ENCODE data around the gene PEAR1.

The PEAR1 gene

GRCh38 chr1:156859523-156860112 is 33.9 kb upstream of the PEAR1 start:
- DNase-seq: peak in 2 of 56 donors; percentile 5 to 7

DNA sequence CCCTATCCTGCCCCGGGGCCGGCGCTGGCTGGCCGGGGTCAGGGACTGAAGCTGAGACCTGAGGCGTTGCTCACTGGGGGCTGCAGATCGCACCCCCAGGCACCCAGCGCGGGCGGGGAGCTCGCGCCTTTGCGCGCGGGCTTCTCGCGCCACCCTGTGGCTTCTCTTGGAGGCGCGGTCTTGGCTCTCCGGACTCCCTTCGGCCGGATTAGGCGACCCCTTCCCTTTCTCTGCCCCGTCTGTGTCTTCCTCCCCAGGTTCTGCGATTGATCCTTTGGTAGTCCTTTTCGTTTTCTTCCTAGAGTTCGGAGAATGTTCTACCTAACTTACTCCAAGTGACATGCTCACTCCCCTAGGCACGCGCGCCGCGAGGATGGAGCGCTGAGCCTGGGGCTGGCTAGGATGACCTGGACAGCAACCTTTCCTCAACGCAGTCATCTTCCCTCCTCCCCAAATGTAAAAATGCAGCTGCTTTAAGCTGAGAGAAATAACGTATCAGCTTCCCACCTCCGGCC is 33.3 kb upstream of the PEAR1 start:
- DNase-seq: peak in 28 of 56 donors; percentile 4 to 60 (median 17)

- peak in 22 of 56 donors; percentile 4 to 58 (median 18) for DNase-seq
These were observed 32.7 kb upstream of the PEAR1 start, which contains the start of gene NTRK1 for GRCh38 chr1:156860628-156861423. Gene NTRK1 (plus strand): TSS chr1:156860865. CDS start chr1:156860935, 70 bp downstream.

- no peak for DNase-seq
These were observed 30.9 kb upstream of the PEAR1 start for GRCh38 chr1:156862584-156862983.

GRCh38 chr1:156862997-156863599 is 30.4 kb upstream of the PEAR1 start:
- DNase-seq: no peak

DNA sequence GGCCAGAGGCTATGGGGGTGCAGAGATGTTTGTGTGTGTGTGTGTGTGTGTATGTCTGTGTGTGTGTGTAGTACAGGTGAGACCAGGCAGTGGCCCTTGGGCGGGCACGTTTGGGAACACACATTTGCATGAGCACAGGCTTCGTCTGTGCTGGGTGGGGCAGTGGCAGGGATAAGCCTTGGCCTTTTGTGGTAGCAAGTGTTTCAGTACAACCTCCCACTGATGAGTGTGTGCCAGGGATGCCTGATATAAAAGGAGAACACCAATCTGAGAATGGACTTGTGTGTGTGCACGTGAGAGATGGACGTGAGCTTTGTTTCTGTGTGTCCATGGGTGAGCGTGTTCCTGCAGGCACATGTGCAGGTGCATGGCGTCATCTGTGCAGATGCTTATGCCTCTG is 29.9 kb upstream of the PEAR1 start:
- no peak for DNase-seq

- DNase-seq: no peak
These were observed 28.7 kb upstream of the PEAR1 start for GRCh38 chr1:156864796-156865195.

DNA sequence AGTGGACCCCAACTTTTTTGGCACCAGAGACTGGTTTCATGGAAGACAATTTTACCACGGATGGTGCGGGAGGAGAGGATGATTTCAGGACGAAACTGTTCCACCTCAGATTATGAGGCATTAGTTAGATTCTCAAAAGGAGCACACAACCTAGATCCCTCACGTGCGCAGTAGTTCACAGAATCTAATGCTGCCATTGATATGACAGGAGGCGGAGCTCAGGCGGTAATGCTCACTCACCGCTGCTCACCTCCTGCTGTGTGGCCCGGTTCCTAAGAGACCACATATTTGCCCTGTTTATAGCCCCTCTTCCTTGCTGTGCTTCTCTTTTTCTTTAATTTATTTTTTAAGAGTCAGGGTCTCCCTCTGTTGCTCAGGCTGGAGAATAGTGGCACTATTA is 28.3 kb upstream of the PEAR1 start:
- no peak for DNase-seq

DNA sequence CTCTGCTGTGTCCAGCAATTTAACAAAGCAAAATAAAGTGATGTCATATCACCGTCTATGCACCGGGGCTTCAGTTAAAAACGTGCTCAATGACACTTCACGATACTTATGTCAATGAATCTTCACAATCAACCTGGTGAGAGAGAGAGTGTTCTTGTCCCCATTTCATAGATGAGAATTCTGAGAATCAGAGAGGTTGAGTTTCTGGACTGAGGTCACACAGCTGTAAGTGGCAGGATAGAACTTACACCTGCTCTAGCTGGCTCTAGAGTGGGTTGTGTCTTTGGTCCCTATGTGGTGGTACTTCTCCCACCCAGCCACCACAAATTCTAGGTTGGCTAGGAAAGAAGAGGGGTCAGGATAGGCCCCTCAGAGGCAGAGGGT is 27.7 kb upstream of the PEAR1 start:
- DNase-seq: no peak

DNA sequence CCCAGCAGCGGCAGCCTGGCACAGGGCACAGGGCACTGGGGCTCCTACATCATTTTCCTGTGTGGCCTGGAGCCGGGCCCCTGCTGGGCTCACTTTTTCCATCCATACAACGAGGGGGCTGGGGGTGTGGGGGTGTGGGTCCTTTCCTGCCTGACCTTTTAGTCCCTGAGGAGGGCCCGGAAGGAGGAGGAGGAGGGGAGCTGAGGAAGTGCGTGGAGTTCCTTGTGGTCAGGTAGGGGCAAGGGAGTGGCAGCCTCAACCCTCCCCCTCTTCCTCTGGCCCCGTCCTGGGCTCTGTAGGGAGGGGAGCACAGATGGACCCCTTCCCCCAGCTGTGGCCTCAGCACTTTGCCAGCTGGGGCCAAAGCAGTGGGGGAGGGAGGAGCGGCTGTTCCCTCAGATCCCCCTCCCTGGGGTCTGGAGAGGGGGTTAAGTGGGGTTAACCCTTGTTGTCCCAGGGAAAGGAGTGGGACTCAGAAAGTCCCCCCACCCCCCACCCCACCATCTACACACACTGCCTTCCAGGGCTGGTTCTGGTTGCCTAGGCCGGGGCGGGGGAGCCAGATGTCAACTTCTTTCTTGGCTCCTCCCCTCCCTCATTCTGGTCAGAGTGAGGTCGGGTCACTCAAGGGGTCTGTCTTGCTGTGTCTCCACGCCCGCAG is 27.1 kb upstream of the PEAR1 start:
- DNase-seq: no peak

GRCh38 chr1:156868341-156868740 is 25.2 kb upstream of the PEAR1 start:
- DNase-seq: no peak

DNA sequence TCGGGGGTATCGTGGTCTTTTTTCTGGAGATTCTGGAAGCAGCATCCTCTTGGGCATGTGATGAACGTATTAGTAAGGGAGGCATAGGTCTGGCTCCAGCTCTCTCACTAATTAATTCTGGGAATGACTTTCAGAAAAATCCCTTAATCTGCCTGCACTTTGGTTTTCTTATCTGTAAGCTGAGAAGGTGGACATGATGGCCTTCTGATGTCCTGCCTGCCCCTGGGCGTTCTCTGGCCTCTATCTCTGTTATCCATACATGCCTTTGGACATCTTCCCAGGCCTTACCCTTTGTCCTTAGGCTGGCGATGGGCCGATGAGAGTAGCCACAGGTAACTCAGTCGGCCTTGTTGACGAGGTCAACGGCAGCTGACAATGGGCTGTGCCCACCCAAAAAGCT is 24.1 kb upstream of the PEAR1 start:
- DNase-seq: no peak

GRCh38 chr1:156873659-156874058 is 19.9 kb upstream of the PEAR1 start:
- DNase-seq: no peak

- DNase-seq: no peak
These were observed 19.4 kb upstream of the PEAR1 start for GRCh38 chr1:156874142-156874541.

DNA sequence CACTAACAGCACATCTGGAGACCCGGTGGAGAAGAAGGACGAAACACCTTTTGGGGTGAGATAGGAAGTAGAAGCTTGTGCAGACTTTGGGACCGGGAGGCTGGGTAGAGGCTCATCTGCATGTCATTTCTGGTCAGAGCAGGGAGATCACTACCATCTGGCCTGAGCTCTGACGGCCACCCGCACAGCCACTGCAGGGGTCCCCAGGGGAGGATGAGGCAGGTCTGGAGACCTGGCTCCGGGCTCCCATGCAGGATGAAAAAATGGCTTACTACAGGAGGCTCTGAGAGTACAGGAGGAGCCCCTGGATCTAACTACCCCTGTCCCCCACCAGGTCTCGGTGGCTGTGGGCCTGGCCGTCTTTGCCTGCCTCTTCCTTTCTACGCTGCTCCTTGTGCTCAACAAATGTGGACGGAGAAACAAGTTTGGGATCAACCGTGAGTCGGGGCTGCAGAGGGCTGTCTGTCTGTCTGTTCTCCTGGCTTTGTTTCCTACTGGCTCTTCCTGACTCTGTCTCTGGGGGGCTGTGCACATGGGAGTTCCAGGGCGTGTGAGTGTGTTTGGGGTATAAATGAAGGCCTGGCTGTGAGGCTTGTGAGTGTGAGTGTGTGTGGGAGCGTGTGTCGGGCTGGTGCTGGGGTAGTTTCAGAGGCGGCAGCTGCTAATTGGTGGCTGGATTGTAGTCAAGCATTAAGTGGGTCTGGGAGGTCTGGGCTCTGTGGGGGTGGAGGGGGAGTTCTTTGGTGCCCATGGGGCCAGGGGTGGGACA is 18.8 kb upstream of the PEAR1 start:
- no peak for DNase-seq

- DNase-seq: no peak
These were observed 18.2 kb upstream of the PEAR1 start for GRCh38 chr1:156875341-156875615.

GRCh38 chr1:156876281-156876680 is 17.2 kb upstream of the PEAR1 start:
- no peak for DNase-seq

DNA sequence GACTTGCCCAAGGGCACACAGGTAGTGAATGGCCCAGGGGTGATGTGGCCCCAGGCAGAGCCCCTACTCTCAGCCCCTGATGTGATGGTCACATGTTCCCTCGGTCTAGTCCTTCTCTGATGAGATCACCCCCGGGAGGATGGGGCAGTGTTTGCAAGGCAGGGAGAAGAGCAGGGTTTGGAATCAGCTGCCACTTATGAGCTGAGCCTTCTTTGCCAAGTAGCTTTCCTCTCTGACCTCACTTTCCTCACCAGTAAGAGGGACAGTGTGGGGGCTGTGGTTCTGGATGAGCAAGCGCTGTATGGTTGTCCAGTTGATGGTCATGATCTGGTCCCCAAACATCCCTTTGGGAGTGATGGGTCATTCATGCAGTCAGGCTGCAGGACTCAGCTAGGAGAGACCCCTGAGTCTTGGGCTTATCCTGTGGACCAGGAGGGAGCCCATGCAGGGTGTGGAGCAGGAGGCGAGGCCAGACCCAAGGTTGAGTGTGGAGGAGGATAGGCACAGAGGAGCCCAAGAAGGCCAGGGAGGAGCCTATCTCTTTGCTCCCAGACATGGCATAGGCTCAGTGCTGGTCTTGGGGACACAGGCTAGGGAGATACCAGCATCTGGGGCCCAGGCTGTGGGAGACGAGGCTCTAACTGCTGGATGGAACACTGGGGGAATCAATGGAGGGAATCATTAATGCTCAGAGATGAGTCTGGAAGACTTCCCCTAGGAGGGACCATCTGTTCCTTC is 15.9 kb upstream of the PEAR1 start:
- no peak for DNase-seq

- DNase-seq: no peak
These were observed 13.6 kb upstream of the PEAR1 start for GRCh38 chr1:156879876-156880275.

GRCh38 chr1:156880473-156880872 is 13.0 kb upstream of the PEAR1 start:
- no peak for DNase-seq

- DNase-seq: no peak
These were observed 12.4 kb upstream of the PEAR1 start for GRCh38 chr1:156881101-156881500.

Measured in amygdala (tissue), 56 donors.